ENCODE results near the gene FCHO2.

Gene FCHO2

DNA sequence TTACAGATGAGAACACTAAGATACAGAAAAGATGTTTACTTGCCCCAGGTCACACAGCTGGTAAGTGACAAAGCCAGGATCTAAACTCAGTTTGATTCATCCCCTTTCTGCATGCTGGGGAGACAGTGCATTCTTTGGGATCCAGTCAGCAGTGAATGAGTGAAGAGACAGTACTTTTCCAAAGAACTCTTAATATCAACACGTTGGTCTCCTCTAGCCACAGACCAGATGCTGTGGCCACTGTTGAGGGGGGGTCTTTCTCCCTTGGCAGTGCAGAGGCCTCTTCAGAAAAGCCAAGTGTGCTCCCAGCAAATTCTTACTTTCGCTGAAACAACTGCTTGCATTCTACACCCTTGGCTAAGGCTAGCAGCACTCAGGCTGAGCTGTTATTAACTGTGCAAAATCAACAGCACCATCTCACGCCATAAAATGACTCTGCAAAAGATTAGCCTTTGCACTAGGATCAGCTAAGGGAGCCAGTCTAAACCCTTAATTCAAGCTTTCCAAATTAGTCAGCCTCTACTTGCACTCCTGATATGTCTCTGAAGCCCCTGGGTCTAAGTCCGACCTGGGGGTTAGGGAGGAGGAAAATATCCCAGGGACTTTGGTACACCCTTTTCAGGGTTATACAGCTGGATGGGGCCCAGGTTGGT lies 159.7 kb downstream of the FCHO2 start:
- Histone ChIP-seq H3K4me3 (ENCODE audit: insufficient read depth, low read length, poor library complexity, severe bottlenecking) (no peak overlapping the region), H3F3A (ENCODE audit: insufficient read depth) (no peaks in the 10 kb centered on the region), H3K27ac (ENCODE audit: low read depth, low read length) (no peak overlapping the region), H3K27me3 (ENCODE audit: low read length) (no peaks in the 10 kb centered on the region), H3K9me3 (ENCODE audit: insufficient read depth, low read length) (no peaks in the 10 kb centered on the region), H3K4me2 (ENCODE audit: low read depth, low read length, poor library complexity, severe bottlenecking) (no peak overlapping the region), H3K9ac (ENCODE audit: low read length) (no peak overlapping the region), H3K79me2 (ENCODE audit: insufficient read depth, low read length) (no peaks in the 10 kb centered on the region), H4K20me1 (ENCODE audit: low read depth, low read length) (no peaks in the 10 kb centered on the region), H3K9me2 (replicated peaks; ENCODE audit: insufficient read depth, low read length) (no peaks in the 10 kb centered on the region), H3K36me3 (ENCODE audit: low read length) (no peaks in the 10 kb centered on the region), H2AFZ (ENCODE audit: low read depth, low read length, severe bottlenecking) (no peak overlapping the region)
- TF ChIP-seq EZH2phosphoT487 (conservative IDR thresholded peaks at IDR 0.05; ENCODE audit: low read length), result no peak
- TF ChIP-seq, protein P1, sequence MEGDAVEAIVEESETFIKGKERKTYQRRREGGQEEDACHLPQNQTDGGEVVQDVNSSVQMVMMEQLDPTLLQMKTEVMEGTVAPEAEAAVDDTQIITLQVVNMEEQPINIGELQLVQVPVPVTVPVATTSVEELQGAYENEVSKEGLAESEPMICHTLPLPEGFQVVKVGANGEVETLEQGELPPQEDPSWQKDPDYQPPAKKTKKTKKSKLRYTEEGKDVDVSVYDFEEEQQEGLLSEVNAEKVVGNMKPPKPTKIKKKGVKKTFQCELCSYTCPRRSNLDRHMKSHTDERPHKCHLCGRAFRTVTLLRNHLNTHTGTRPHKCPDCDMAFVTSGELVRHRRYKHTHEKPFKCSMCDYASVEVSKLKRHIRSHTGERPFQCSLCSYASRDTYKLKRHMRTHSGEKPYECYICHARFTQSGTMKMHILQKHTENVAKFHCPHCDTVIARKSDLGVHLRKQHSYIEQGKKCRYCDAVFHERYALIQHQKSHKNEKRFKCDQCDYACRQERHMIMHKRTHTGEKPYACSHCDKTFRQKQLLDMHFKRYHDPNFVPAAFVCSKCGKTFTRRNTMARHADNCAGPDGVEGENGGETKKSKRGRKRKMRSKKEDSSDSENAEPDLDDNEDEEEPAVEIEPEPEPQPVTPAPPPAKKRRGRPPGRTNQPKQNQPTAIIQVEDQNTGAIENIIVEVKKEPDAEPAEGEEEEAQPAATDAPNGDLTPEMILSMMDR (IDR thresholded peaks at IDR 0.05; ENCODE audit: insufficient read depth, low read length, poor library complexity, severe bottlenecking), result no peak

DNA sequence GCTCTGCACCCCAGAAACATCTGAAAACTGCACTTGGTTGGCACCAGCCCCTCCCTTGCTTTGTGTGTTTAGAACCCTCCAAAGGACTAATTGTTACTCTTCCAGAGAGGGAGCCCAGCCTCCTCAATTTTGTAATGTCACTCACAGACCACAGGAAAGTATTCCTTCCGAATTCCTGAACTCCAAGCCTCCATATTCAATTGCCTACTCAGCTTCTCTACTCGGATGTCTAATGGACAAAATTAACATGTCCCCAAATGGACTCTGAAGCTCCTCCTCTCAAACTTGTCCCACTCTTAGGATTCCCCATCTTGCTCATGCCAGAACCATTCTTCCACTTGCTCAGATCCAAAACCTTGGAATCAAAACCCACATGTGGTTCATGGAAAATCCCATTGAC lies 160.7 kb downstream of the FCHO2 start:
- Histone ChIP-seq H3K27me3 (ENCODE audit: low read length) (no peaks in the 10 kb centered on the region), H3K36me3 (ENCODE audit: low read length) (no peaks in the 10 kb centered on the region), H3K27ac (ENCODE audit: low read depth, low read length) (no peak overlapping the region), H4K20me1 (ENCODE audit: low read depth, low read length) (no peaks in the 10 kb centered on the region), H2AFZ (ENCODE audit: low read depth, low read length, severe bottlenecking) (no peak overlapping the region), H3K9me2 (replicated peaks; ENCODE audit: insufficient read depth, low read length) (no peaks in the 10 kb centered on the region), H3K4me2 (ENCODE audit: low read depth, low read length, poor library complexity, severe bottlenecking) (no peak overlapping the region), H3F3A (ENCODE audit: insufficient read depth) (no peaks in the 10 kb centered on the region), H3K9ac (ENCODE audit: low read length) (no peak overlapping the region), H3K9me3 (ENCODE audit: insufficient read depth, low read length) (no peaks in the 10 kb centered on the region), H3K79me2 (ENCODE audit: insufficient read depth, low read length) (no peaks in the 10 kb centered on the region), H3K4me3 (ENCODE audit: insufficient read depth, low read length, poor library complexity, severe bottlenecking) (no peak overlapping the region)
- TF ChIP-seq EZH2phosphoT487 (conservative IDR thresholded peaks at IDR 0.05; ENCODE audit: low read length), result no peak
- TF ChIP-seq, protein P1 (IDR thresholded peaks at IDR 0.05; ENCODE audit: insufficient read depth, low read length, poor library complexity, severe bottlenecking), result no peak

DNA sequence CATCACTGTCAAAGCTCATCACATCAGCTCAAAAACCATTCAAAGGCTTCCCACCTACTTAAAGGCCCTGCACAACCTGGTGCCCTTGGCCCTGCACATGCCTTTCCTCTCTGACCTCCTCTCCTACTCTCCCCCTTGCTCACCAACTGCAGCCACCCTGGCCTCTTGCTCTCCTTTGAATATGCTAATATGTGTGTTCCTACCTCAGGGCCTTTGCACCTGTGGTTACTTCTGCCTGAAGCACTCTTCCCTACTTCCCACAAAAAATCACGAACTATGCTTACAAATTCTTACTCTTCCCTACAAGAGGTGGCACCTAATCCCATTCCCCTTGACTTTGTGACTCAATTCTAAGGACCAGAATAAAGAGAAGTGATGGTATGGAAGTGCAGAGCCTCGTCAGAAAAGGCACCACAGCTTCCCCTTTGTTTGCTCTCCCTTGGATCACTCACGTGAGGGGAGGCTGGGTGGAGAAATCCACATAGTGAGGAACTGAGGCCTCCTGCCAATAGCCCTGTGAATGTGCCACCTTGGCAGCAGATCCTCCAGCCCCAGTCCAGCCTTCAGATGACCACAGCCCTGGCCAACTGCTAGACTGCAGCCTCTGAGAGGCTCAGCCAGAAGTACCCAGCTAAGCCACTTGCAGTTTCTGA lies 161.4 kb downstream of the FCHO2 start:
- no peak overlapping the region for H3K4me2 ChIP-seq (ENCODE audit: low read depth, low read length, poor library complexity, severe bottlenecking)
- no peaks in the 10 kb centered on the region for H3F3A ChIP-seq (ENCODE audit: insufficient read depth)
- H3K9me2 ChIP-seq (replicated peaks; ENCODE audit: insufficient read depth, low read length), result no peaks in the 10 kb centered on the region

More for the DNA sequence above, 161.4 kb downstream of the FCHO2 start:
- Histone ChIP-seq H3K79me2 (ENCODE audit: insufficient read depth, low read length) (no peaks in the 10 kb centered on the region), H3K9me3 (ENCODE audit: insufficient read depth, low read length) (no peaks in the 10 kb centered on the region), H3K4me3 (ENCODE audit: insufficient read depth, low read length, poor library complexity, severe bottlenecking) (no peak overlapping the region), H2AFZ (ENCODE audit: low read depth, low read length, severe bottlenecking) (no peak overlapping the region), H3K27me3 (ENCODE audit: low read length) (no peaks in the 10 kb centered on the region), H3K36me3 (ENCODE audit: low read length) (no peaks in the 10 kb centered on the region), H4K20me1 (ENCODE audit: low read depth, low read length) (no peaks in the 10 kb centered on the region), H3K27ac (ENCODE audit: low read depth, low read length) (no peak overlapping the region), H3K9ac (ENCODE audit: low read length) (no peak overlapping the region)
- TF ChIP-seq, protein P1 (IDR thresholded peaks at IDR 0.05; ENCODE audit: insufficient read depth, low read length, poor library complexity, severe bottlenecking), result no peak
- no peak for TF ChIP-seq EZH2phosphoT487 (conservative IDR thresholded peaks at IDR 0.05; ENCODE audit: low read length)

Data from SU-DHL-6 (cell line).